H9 (cell line): ENCODE data around the gene PHF8. TPM values are rescaled to one million over a fixed set of nuclear protein-coding genes. Genes with fewer than 3 reads are reported as not detected.

Source experiments
- DNase-seq: peaks from one replicate; pipeline ENCODE4 v3.0.0-alpha.2; 2017
- H2AFZ ChIP-seq: one replicate; pipeline ENCODE4 v1.6.1; 2013; ENCODE audit warnings: mild to moderate bottlenecking, low read length, control low read depth, moderate library complexity
- H2AK5ac ChIP-seq: 2 replicates; pipeline ENCODE4 v1.6.1; 2013; ENCODE audit warnings: low read length, control low read depth, mixed read lengths; ENCODE audit not compliant: insufficient read length
- H2BK120ac ChIP-seq: one replicate; pipeline ENCODE4 v1.6.1; 2013; ENCODE audit warnings: low read depth, mild to moderate bottlenecking, low read length, control low read depth, inconsistent platforms; ENCODE audit not compliant: poor library complexity, severe bottlenecking
- H2BK12ac ChIP-seq: 2 replicates; pipeline ENCODE4 v1.6.1; 2013; ENCODE audit warnings: low read length, control low read depth, mixed read lengths, low read depth; ENCODE audit not compliant: insufficient read length
- H2BK15ac ChIP-seq: 2 replicates; pipeline ENCODE4 v1.6.1; 2013; ENCODE audit warnings: low read depth, low read length, control low read depth
- H2BK20ac ChIP-seq: one replicate; pipeline ENCODE4 v1.6.1; 2013; ENCODE audit warnings: low read depth, mild to moderate bottlenecking, low read length, control low read depth, inconsistent platforms; ENCODE audit not compliant: poor library complexity, severe bottlenecking
- H2BK5ac ChIP-seq: 2 replicates; pipeline ENCODE4 v1.6.1; 2013; ENCODE audit warnings: low read length, control low read depth, mixed read lengths; ENCODE audit not compliant: insufficient read length
- H3K14ac ChIP-seq: 2 replicates; pipeline ENCODE4 v1.6.1; 2013; ENCODE audit warnings: low read length, control low read depth; ENCODE audit not compliant: insufficient read depth
- H3K18ac ChIP-seq: 2 replicates; pipeline ENCODE4 v1.6.1; 2013; ENCODE audit warnings: low read depth, mild to moderate bottlenecking, mixed read lengths, low read length, control low read depth; ENCODE audit not compliant: insufficient read length
- H3K23ac ChIP-seq: 2 replicates; pipeline ENCODE4 v1.6.1; 2013; ENCODE audit warnings: low read length, control low read depth, mixed read lengths, low read depth; ENCODE audit not compliant: insufficient read length
- H3K23me2 ChIP-seq: 2 replicates; pipeline ENCODE4 v1.6.1; 2013; ENCODE audit warnings: low read depth, mild to moderate bottlenecking, mixed read lengths, low read length, control low read depth; ENCODE audit not compliant: insufficient read length, poor library complexity, severe bottlenecking
- H3K27ac ChIP-seq: 2 replicates; pipeline ENCODE4 v1.5.1; 2013; ENCODE audit warnings: low read length, control low read depth, mixed read lengths, low read depth; ENCODE audit not compliant: insufficient read length
- H3K27me3 ChIP-seq: 2 replicates; pipeline ENCODE4 v1.6.1; 2013; ENCODE audit warnings: low read length, control low read depth, inconsistent platforms; ENCODE audit not compliant: insufficient read depth
- H3K4ac ChIP-seq: 2 replicates; pipeline ENCODE4 v1.6.1; 2013; ENCODE audit warnings: low read depth, mild to moderate bottlenecking, control low read depth, inconsistent platforms, low read length, moderate library complexity
- H3K4me1 ChIP-seq: 2 replicates; pipeline ENCODE4 v1.6.1; 2013; ENCODE audit warnings: low read length, control low read depth, inconsistent platforms; ENCODE audit not compliant: insufficient read depth
- H3K4me2 ChIP-seq: 2 replicates; pipeline ENCODE4 v1.6.1; 2013; ENCODE audit warnings: low read length, control low read depth, mixed read lengths; ENCODE audit not compliant: insufficient read length, insufficient read depth
- H3K56ac ChIP-seq: 2 replicates; pipeline ENCODE4 v1.6.1; 2013; ENCODE audit warnings: low read depth, mild to moderate bottlenecking, mixed read lengths, low read length, control low read depth; ENCODE audit not compliant: insufficient read length
- H3K79me1 ChIP-seq: 2 replicates; pipeline ENCODE4 v1.6.1; 2013; ENCODE audit warnings: low read depth, mild to moderate bottlenecking, moderate library complexity, low read length, control low read depth, inconsistent platforms; ENCODE audit not compliant: insufficient read depth, poor library complexity, severe bottlenecking
- H3K79me2 ChIP-seq: 2 replicates; pipeline ENCODE4 v1.6.1; 2013; ENCODE audit warnings: low read length, control low read depth, inconsistent platforms; ENCODE audit not compliant: insufficient read depth
- H3K9ac ChIP-seq: 2 replicates; pipeline ENCODE4 v1.6.1; 2013; ENCODE audit warnings: low read length, control low read depth, mixed read lengths; ENCODE audit not compliant: insufficient read length; ENCODE audit errors: extremely low read depth
- H3K9me3 ChIP-seq: one replicate; pipeline ENCODE4 v1.6.1; 2013; ENCODE audit warnings: low read depth, low read length, inconsistent platforms; ENCODE audit not compliant: control insufficient read depth
- H3T11ph ChIP-seq: one replicate; pipeline ENCODE4 v1.6.1; 2013; ENCODE audit warnings: mild to moderate bottlenecking, low read length, control low read depth, inconsistent platforms
- H4K20me1 ChIP-seq: one replicate; pipeline ENCODE4 v1.6.1; 2013; ENCODE audit not compliant: control insufficient read depth, insufficient read length, insufficient read depth
- H4K5ac ChIP-seq: 2 replicates; pipeline ENCODE4 v1.6.1; 2013; ENCODE audit warnings: low read depth, mild to moderate bottlenecking, mixed read lengths, low read length, control low read depth; ENCODE audit not compliant: insufficient read length
- H4K8ac ChIP-seq: replicated peaks from 2 replicates; pipeline ENCODE4 v1.6.1; 2013; ENCODE audit warnings: low read length, control low read depth, mixed read lengths, low read depth; ENCODE audit not compliant: insufficient read length
- H4K91ac ChIP-seq: 2 replicates; pipeline ENCODE4 v1.6.1; 2013; ENCODE audit warnings: low read depth, mild to moderate bottlenecking, moderate library complexity, mixed read lengths, low read length, control low read depth; ENCODE audit not compliant: insufficient read length
- H3K27ac Mint-ChIP-seq, 3 experiments: 2 replicates in 2 of 3; 3 replicates in 1 of 3; pipeline ENCODE4 v1.8.0; 2020 to 2021; ENCODE audit warnings: mixed read lengths in 3 of 3, mild to moderate bottlenecking in 1 of 3, moderate library complexity in 1 of 3
- H3K27me3 Mint-ChIP-seq: 2 replicates; pipeline ENCODE4 v1.8.0; 2021; ENCODE audit warnings: low read depth, mild to moderate bottlenecking, moderate library complexity, mixed read lengths
- H3K36me3 Mint-ChIP-seq, 3 experiments: 2 replicates in 2 of 3; 3 replicates in 1 of 3; pipeline ENCODE4 v1.8.0; 2020 to 2021; ENCODE audit warnings: low read depth in 3 of 3, mixed read lengths in 3 of 3; ENCODE audit not compliant: insufficient read depth in 1 of 3
- H3K4me1 Mint-ChIP-seq, 2 experiments: 2 replicates each; pipeline ENCODE4 v1.8.0; 2020; ENCODE audit warnings: mixed read lengths in 2 of 2
- H3K4me3 Mint-ChIP-seq, 2 experiments: 2 replicates in 1 of 2; 3 replicates in 1 of 2; pipeline ENCODE4 v1.8.0; 2020 to 2021; ENCODE audit warnings: mild to moderate bottlenecking in 2 of 2, mixed read lengths in 2 of 2, moderate library complexity in 1 of 2
- H3K9me3 Mint-ChIP-seq, 2 experiments: 2 replicates in 1 of 2; 3 replicates in 1 of 2; pipeline ENCODE4 v1.8.0; 2020; ENCODE audit warnings: mild to moderate bottlenecking in 2 of 2, mixed read lengths in 2 of 2, moderate library complexity in 1 of 2
- CTCF ChIP-seq: fragments of 200-600 bp; sonication (generic); conservative IDR thresholded peaks from 3 replicates; pipeline ENCODE4 v1.8.0; 2021; ENCODE audit warnings: antibody characterized with exemption, mild to moderate bottlenecking
- WGBS: extraction: QIAGEN DNeasy Blood & Tissue Kit; methylation state at CpG from one replicate; pipeline ENCODE4 v1.1.7; 2013; ENCODE audit warnings: missing lambda C conversion rate, low lambda C conversion rate, mixed read lengths; ENCODE audit not compliant: insufficient read length; ENCODE audit errors: extremely low coverage; 5-methylcytosine and 5-hydroxymethylcytosine counted together
- total RNA-seq: library from RNA; stranded (reverse); gene quantifications from 2 replicates; pipeline ENCODE4 v1.2.1, GENCODE V29; 2021

The PHF8 gene
- total RNA-seq, 1 experiment from 2014 or later = 38.9 TPM

- H3K56ac ChIP-seq = no peak overlapping the region
- H3K9me3 Mint-ChIP-seq = peaks cover 61 to 75% of the 10 kb centered on the region in 2 experiments
- WGBS = no CpG with 5 or more reads among the region's 6 CpGs
- no peak overlapping the region for H2BK120ac ChIP-seq
- no peaks in the 10 kb centered on the region for H3K4me1 Mint-ChIP-seq
- no peak overlapping the region for H3K14ac ChIP-seq
- H4K91ac ChIP-seq = no peak overlapping the region
- no peak overlapping the region for H2AK5ac ChIP-seq
- H4K8ac ChIP-seq = no peak overlapping the region
- no peak overlapping the region for H3K27ac ChIP-seq
- H3T11ph ChIP-seq = no peak overlapping the region
- H3K4ac ChIP-seq = no peak overlapping the region
- H2BK20ac ChIP-seq = no peak overlapping the region
- no peaks in the 10 kb centered on the region for H3K27me3 Mint-ChIP-seq
- no peak overlapping the region for H2BK5ac ChIP-seq
- peaks cover 2 to 16% (median 8%) of the 10 kb centered on the region in 3 experiments; a peak in 6 of 7 replicates for H3K36me3 Mint-ChIP-seq
- H3K27me3 ChIP-seq = no peaks in the 10 kb centered on the region
- H3K9ac ChIP-seq = no peak overlapping the region
- no peak overlapping the region for H3K23ac ChIP-seq
- no peak overlapping the region for H2BK15ac ChIP-seq
- H3K4me2 ChIP-seq = no peak overlapping the region
- TF ChIP-seq CTCF = no peak
- H3K4me3 Mint-ChIP-seq = no peak overlapping the region; a peak in 1 of 5 replicates
- H2AFZ ChIP-seq = no peak overlapping the region
- H4K20me1 ChIP-seq = no peaks in the 10 kb centered on the region
- peaks cover 9% of the 10 kb centered on the region for H3K9me3 ChIP-seq
- no peaks in the 10 kb centered on the region for H3K79me1 ChIP-seq
- H2BK12ac ChIP-seq = no peak overlapping the region
- H3K79me2 ChIP-seq = no peaks in the 10 kb centered on the region
- H3K23me2 ChIP-seq = no peaks in the 10 kb centered on the region
- H3K27ac Mint-ChIP-seq = no peak overlapping the region
- H3K18ac ChIP-seq = no peak overlapping the region
- H3K4me1 ChIP-seq = no peaks in the 10 kb centered on the region
- no peak overlapping the region for H4K5ac ChIP-seq
- DNase-seq = no peak
Observed at GRCh38 chrX:54085666-54086065, 41.4 kb upstream of the PHF8 start.
